Left colon (tissue), 2 donors: ENCODE data around the gene RPA1. TPM values are rescaled to one million over a fixed set of nuclear protein-coding genes. Genes with fewer than 3 reads are reported as not detected.
"Not testable (repeated sequence)": the region's sequence is repeated elsewhere in the genome, so short reads cannot be mapped to it uniquely, and the experiment has no call there.

ENCODE experiments used
- ATAC-seq: fragments of 200-7000 bp; cut with Tn5 transposase; one replicate; pipeline ENCODE4 v1.9.1; 2020; ENCODE audit warnings: mild to moderate bottlenecking, moderate library complexity
- DNase-seq, 2 donors: peaks; one replicate each; pipeline ENCODE4 v3.0.0-alpha.2; 2020
- intact Hi-C, 2 donors: fragments of 100-400 bp; cut with DNase I in 1 of 2; cut with micrococcal nuclease in 1 of 2; formaldehyde crosslinking; loops; one replicate each; pipeline versions ENCODE4 v1.11.2 to v1.14.0; 2022; cut with DNase I, micrococcal nuclease
- total RNA-seq, 2 donors: library from RNA; stranded (reverse); fragmentation: NEBNext Ultra II Directional; extraction: Animal tissue kit (Norgen Biotek cat#: 25700); gene quantifications; one replicate each; pipeline ENCODE4 v1.2.1, GENCODE V29; 2021
- donor health status: DM: no; HTN: no; CAD: no.
- donor health status: DM: yes; HTN: yes; CAD: no.

RPA1 gene
- total RNA-seq, 2 donors from 2014 or later, result 57.2 to 69.6 TPM

DNA sequence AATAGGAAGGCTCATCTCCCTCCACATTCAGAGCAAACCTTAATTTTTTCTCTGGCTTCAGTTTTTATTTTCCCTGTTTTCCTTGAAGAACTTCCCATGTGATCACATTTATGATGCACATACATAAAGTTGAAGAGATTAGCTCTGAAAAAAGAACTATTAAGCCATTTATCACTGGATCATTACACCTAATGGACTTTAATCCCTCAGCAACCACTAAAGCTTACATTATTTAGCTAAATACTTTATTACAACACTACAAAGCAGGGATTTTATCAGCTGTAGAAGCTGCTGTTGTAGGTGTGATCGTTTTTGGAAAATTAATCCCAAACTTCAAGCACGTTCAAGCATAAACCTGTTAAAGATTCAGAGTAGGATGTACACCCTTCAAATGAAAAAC, 21.2 kb upstream of the RPA1 start:
- intact Hi-C loops, result no loop called here
- no peak for ATAC-seq
- no peak for DNase-seq

DNA sequence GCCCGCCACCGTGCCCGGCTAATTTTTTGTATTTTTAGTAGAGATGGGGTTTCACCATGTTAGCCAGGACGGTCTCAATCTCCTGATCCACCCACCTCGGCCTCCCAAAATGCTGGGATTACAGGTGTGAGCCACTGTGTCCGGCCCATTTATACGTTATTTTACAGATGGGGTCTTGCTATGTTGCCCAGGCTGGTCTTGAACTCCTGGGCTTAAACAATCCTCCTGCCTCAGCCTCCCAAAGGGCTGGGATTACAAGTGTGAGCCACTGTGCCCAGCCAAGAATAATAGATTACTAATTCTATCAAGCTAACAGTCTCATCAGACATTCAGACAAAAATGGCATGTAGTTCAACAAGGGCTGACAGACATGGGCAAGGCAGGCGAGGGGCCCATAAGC, 20.0 kb upstream of the RPA1 start:
- ATAC-seq, intact Hi-C loops, DNase-seq: not testable (repeated sequence)

DNA sequence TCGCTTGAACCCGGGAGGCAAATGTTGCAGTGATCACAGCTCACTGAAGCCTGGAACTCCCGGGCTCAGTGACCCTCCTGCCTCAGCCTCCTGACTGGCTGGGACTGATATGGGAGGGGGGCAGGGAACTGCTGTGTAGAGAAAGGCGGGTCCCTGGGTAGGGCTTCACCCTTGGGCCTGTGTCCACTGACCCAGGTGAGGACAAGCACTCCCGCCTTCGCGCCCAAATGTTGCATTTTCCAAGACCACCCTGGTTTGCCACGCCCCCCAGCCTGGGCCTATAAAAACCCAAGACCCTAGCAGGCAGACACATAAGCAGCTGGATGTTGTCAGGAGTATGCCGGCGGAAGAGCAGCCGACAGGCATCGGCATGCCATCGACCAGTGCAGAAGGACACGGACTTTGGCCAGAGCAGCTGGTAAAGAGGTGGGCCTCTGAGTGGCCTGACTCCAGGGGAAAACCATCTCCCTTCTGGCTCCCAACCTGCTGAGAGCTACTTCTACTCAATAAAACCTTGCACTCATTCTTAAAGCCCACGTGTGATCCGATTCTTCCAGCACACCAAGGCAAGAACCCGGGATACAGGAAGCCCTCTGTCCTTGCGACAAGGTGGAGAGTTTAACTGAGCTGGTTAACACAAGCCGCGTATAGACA, 19.2 kb upstream of the RPA1 start:
- intact Hi-C loops, result no loop called here
- DNase-seq (no peak), ATAC-seq (no peak)

DNA sequence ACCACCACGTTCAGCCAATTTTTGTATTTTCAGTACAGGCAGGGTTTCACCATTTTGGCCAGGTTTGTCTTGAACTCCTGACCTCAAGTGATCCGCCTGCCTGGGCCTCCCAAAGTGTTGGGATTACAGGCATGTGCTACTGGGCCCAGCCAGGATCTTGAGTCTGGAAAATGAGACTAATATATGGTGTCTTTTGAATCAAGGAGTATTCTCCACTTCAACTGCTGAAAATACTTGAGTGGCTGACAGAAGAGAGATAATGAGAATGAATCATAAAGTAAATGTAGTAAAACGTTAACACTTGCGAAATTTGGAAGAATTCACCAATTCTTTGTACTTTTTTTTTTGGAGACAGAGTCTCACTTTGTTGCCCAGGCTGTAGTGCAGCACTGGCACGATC, 16.7 kb upstream of the RPA1 start:
- DNase-seq, result no peak
- no peak for ATAC-seq
- intact Hi-C loops, result no loop called here

DNA sequence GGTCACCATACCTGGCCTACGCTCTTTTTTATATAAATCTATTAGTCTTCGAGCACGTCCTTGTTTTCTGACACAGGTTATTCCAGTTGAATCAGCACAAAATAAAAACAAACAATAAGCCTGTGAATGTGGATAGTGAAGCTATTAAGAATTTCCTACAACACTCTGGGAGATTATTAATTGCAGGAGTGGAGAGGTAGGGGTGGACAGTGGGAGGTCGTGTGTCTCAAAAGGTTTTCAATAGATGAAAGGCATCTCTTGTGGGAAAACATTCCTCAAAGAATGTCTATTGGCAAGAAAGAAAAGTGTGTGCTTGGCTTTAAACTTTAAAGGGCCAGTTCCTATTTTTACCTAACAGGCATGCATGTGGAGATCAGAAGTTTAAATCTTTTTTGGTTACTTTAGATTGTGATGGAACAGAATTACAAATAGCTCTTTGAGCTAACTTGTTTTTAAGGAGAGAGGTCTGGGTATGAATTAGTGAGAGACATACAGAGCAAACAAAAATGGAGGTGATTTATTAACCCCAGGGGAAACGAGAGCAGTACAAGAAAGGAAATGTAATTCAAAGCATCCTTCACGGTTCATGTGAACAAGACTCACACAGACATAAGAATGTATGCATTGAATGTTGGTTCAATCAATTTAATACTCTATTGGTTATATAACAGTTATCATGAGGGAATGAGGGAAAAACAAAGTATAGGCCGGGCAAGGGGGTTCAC, 9.1 kb upstream of the RPA1 start:
- intact Hi-C loops, result no loop called here
- DNase-seq, result no peak
- ATAC-seq, result no peak

DNA sequence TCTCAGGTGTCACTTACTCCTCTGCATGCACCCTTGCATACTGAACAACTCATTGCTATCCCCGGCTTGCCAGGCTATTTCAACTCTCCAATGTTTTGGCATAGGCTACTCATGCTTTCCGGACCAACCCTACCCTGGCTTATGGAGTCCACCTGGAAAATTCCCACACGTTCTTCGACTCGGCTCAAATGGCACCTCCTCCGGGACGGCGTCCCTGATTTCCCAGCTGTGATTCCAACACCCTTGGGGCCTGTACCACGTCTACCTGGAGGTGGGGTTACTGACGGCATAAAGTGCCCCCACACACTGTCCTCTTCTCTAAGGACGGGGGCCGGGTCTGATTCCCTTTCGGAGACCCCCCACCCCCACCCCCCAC, 601 bp upstream of the RPA1 start:
- intact Hi-C loops, result no loop called here
- ATAC-seq (peak; percentile 49), DNase-seq (peak; percentile 40 to 41)

DNA sequence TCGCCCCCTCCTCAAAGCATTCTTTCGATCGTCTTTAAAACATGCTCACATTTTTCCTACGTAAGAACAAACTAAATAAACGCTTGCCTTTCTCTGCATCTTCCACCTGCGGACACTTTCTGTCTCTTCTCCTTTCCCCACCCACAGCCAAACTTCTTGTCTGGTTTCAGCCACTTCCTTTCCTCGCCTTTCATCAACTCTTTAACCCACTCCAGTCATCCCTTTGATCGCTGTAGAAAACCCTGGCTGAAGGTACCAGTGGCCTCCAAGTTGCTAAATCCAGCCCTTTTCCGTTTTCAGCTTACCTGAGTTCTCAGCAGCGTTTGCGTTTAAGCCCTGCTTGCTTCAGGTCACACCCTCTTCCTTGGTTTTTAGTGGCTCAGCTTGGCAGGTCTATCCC, 483 bp downstream of the RPA1 start:
- peak; percentile 16 for ATAC-seq
- intact Hi-C loops, result no loop called here
- no peak for DNase-seq

DNA sequence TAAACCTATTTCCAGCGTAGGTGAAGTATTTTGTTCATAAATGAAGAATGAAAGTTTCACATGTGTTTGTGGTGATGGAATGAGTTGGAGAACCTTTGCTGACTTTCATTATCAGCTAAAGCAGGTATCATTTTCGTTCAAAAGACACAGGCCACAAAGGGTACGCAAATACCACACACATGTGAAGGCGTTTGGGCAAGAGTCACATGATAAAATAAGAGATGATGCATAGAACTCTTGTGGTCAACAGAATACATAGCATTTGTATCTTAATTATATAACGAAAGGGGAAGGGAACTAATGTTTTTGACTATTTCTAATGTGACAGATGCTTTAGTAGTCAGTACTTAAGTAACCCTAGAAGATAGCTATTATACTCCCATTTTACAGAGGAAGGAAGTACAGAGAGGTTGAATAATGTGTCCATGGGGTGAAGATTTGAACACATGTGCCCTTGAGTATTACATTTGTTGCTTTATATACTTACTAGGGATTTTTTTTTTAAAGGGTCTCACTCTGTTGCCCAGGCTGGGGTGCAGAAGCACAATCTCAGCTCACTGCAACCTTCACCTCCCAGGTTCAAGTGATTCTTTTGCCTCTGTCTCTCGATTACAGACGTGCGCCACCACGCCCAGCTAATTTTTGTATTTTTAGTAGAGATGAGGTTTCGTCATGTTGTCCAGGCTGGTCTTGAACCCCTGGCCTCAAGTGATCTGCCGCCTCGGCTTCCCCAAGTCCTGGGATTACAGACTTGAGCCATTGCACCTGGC, 4.8 kb downstream of the RPA1 start:
- DNase-seq, result no peak
- ATAC-seq, result no peak
- intact Hi-C loops, result no loop called here

DNA sequence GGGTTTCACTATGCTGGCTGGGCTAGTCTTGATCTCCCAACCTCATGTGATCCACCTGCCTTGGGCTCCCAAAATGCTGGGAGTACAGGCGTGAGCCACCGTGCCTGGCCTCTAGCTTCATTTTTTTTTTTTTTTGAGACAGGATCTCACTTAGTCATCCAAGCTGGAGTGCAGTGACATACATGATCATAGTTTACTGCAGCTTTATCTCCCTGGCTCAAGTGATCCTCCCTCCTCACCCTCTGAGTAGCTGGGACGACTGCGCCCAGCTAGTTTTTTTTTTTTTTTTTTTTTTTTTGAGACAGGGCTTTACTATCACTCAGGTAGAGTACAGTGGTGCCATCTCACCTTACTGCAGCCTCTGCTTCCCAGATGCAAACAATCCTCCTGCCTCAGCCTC, 9.7 kb downstream of the RPA1 start:
- intact Hi-C loops, result no loop called here
- no peak for DNase-seq
- no peak for ATAC-seq

DNA sequence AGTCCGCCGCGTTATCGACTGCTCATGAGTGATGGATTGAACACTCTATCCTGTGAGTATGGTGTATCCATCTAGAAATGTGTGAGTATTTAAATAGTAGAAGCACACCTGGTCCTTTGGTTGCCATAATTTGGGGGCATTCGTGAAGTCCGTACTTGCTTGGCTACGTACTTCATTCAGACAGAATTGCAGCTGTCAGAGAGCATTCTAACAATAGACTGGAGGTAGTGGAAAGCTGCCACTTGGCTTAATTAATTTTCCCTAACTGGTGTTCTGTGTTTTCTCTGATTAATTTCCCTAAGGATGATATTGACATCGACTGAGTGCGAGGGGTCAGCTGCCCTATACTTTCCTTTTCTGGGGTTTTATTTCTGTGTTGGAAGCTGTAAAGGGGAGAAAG, 14.1 kb downstream of the RPA1 start:
- no peak for DNase-seq
- intact Hi-C loops, result no loop called here
- no peak for ATAC-seq

DNA sequence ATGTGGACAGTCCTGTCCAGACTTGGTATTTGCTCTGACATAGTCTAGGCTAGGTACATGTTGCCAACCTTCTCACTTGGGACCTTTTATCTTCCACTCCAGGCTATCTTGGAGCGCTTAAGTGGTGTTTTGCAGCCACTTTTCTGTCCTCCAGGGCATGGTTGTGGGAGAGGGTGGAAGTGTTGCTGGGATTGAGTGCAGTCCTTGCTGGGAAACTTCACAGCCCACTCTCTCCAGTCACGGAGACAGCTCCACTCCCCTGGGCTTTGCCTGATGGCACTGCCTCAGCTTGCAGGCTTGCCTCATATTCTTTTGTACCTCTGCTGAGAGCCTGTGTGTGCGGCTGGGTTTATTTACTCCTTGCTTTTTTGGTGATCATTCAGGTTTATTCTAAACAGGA, 17.4 kb downstream of the RPA1 start:
- no peak for ATAC-seq
- intact Hi-C loops, result no loop called here
- DNase-seq, result no peak

DNA sequence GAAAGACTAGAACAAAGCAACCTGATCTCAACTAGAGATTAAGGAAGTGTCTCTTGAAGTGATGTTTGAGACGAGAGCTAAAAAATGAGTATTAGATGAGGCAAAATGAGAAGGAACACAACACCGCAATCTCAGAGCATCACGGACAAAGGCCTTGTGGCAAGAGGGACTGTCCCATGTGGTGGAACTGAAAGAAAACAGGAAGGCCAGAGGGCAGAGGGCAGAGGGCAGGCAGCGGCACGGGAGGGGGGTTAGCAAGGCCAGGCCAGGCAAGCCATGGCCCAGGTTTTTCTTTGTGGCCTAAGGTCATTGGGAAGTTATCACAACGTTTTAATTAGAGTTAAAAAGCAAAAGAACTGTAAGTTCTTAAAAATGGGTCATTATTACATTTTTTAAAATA, 22.5 kb downstream of the RPA1 start:
- ATAC-seq (no peak), DNase-seq (no peak)
- intact Hi-C loops, result no loop called here

DNA sequence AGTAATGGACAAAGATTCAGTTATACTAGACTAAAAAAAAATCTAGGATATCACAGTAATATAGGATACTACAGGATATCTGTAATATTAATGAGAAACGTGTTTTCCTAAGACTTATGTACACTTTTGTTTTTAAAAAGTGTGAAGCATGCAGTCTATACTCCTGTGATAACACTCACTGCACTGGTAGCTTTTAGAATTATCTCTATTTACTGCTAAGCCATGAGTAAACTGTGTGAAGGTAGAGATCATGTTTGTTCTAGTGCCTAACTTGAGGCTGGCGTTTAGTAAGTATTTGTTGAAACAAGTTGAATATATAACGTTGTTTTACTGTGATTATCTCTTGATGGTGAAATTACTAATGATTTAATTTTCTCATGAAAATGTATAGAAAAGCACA, 23.9 kb downstream of the RPA1 start:
- intact Hi-C loops, result no loop called here
- ATAC-seq (no peak), DNase-seq (no peak)

DNA sequence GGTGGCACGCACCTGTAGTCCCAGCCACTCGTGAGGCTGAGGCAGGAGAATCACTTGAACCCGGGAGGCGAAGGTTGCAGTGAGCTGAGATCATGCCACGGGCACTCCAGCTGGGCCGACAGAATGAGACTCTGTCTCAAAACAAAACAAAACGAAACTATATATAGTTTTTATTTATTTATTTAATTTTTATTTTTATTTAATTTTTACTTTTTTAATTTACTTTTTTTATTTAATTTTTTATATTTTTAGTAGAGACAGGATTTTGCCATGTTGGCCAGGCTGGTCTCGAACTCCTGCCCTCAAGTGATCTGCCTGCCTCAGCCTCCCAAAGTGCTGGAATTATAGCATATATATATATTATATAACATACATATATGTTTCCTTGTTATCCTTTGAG, 26.7 kb downstream of the RPA1 start:
- intact Hi-C loops, DNase-seq, ATAC-seq: not testable (repeated sequence)

DNA sequence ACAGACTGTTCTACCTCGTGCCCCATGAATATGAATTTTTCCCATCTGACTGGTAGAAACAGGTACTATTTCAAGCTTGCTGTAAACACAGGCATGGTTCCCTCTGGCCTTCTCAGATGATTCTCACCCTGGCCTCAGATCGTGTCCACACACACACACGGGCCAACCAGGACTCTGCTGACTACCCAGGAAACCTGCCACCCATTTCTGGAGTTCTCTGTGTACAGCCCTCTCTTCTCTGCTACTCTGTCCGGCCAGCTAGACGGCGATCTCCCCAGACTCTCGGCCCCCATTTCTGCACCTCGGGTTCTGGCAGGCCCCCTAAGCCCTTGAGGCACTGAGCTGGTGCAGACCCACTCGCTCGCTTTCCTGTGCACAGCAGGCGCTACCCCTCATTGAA, 31.2 kb downstream of the RPA1 start:
- no peak for ATAC-seq
- intact Hi-C loops, result loop anchor here in 1 of 2 donors (10.0 kb wide), 1 partner anchor 186 kb away; no protein-coding TSS in a partner anchor
- DNase-seq, result no peak

DNA sequence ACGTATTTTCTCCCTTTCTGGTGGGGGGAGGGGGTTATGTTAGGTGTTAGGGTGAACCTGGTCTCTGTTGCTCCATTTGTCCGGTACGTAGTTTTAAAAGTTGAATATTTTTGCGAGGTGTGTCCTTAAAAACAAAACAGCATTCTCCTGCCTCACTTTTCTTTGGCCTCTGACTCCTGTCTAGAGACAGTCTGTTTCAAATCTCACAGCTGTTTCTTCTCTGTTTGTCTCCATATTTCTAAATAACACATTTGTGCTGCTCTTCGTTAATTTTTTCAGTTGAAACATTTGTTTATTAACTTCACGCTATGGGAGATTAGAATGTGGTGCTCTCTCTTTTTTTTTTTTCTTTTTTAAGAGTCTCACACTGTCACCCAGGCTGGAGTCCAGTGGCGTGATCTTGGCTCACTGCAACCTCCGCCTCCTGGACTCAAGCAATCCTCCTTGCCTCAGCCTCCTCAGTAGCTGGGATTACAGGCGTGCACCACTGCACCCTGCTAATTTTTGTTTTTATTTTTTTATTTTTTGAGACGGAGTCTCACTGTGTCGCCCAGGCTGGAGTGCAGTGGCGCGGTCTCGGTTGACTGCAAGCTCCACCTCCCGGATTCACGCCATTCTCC, 31.7 kb downstream of the RPA1 start:
- DNase-seq (no peak), ATAC-seq (no peak)
- intact Hi-C loops, result loop anchor here in 1 of 2 donors (10.0 kb wide), 1 partner anchor 187 kb away; no protein-coding TSS in a partner anchor

DNA sequence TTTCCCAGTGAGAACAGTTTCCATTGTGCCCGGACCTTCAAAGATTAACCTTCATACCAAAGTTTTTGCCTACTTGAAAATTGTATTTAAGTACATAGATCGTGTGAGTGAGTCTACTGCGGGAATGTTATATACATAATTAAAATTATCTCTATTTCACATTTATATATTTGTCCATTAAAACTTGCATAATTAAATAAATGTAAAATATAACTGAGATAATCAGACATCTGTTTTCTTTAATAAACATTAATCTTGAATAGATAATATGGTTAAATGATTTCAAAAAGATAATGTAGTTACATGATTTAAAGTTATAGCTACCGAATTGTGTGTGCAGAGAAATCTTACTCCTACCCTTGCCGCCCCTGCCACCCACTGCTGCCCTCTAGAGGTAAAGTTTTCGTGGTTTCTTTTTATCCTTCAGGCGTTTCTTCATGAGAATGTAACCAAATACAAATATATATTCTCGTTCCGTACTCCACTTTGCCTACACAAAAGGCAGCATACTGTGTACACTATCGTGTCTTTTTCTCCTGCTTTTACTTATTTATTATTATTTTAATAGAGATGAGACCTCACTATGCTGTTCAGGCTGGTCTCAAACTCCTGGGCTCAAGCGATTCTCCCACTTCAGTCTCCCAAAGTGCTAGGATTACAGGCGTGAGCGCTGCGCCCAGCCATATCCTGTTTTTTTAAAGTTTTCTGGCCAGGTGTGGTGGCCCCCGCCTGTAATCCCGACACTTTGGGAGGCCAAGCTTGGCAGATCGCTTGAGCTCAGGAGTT, 35.6 kb downstream of the RPA1 start:
- intact Hi-C loops, result loop anchor here in 1 of 2 donors (10.0 kb wide), 1 partner anchor 191 kb away; no protein-coding TSS in a partner anchor
- ATAC-seq (peak; percentile 69), DNase-seq (peak in 1 of 2 donors; percentile 34)

DNA sequence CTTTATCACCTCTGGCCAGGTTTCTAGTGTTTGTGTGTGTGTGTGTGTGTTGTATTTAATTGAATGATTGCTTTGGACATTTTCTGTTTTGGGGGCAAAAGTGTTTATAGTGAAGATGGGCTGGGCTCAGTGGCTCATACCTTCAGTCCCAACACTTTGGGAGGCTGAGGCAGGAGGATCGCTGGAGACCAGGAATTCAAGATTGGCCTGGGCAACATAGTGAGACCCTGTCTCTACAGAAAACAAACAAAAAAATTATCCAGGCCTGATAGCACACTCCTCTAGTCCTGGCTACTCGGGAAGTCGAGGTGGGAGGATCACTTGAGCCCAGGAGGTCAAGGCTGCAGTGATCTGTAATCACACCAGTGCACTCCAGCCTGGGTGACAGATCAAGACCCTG, 37.5 kb downstream of the RPA1 start:
- DNase-seq (no peak), ATAC-seq (no peak)
- intact Hi-C loops, result loop anchor here in 1 of 2 donors (10.0 kb wide), 1 partner anchor 193 kb away; no protein-coding TSS in a partner anchor

DNA sequence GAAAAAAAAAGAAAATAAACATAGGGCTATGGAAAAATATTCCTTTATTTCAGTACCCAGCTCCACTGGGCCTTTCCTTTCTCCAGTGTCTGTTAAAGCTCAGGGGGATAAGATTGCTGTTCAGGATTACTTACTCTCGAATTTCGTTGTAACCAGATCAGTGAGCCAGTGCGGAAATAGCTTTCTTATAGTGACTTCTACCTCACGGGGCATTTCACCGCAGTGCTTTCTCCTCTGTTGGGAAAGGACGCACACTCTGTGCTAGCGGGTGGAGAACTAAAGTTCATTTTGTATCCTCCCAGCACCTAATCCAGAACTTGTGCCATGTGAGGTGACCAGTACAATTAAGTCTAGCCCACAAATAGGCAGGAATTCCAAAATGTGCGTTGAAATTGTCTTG, 38.3 kb downstream of the RPA1 start:
- ATAC-seq (no peak), DNase-seq (no peak)
- intact Hi-C loops, result loop anchor here in 1 of 2 donors (10.0 kb wide), 1 partner anchor 193 kb away; no protein-coding TSS in a partner anchor
